Activated CD8-positive, alpha-beta memory T cell treated with anti-CD3 and anti-CD28 coated beads for 36 hours (primary cell): ENCODE data around the gene CHN2. TPM values are rescaled to one million over a fixed set of nuclear protein-coding genes. Genes with fewer than 3 reads are reported as not detected.

Experiments
- CTCF ChIA-PET: fragments of 350-600 bp; sonication (Branson Sonifier 250); formaldehyde crosslinking; loops from one replicate; lab custom pipeline; 2021; ENCODE audit warnings: antibody characterized with exemption; lab: Charles Lee
- POLR2A ChIA-PET: fragments of 350-600 bp; sonication (Branson Sonifier 250); formaldehyde crosslinking; loops from one replicate; lab custom pipeline; 2021; ENCODE audit warnings: antibody characterized with exemption; lab: Charles Lee
- total RNA-seq, 2 experiments: library from RNA; stranded (reverse); gene quantifications; one replicate each; pipeline ENCODE4 v1.2.3, GENCODE V29; 2021

The CHN2 gene
- total RNA-seq, 2 experiments from 2014 or later, result 4.8 to 6.1 TPM

- CTCF ChIA-PET, result no interaction called here
Measured at GRCh38 chr7:29479301-29480200, 285.0 kb downstream of the CHN2 start.

GRCh38 chr7:29480451-29480850, 285.9 kb downstream of the CHN2 start:
- ChIA-PET CTCF (no interaction called here), POLR2A (no interaction called here)

More at GRCh38 chr7:29479301-29480200, 285.0 kb downstream of the CHN2 start:
- POLR2A ChIA-PET, result no interaction called here

- POLR2A ChIA-PET, result no interaction called here
- CTCF ChIA-PET, result no interaction called here
Measured at GRCh38 chr7:29480934-29481651, 286.5 kb downstream of the CHN2 start.

GRCh38 chr7:29482056-29482455, 287.5 kb downstream of the CHN2 start:
- ChIA-PET CTCF (no interaction called here), POLR2A (no interaction called here)

GRCh38 chr7:29483219-29484104, 288.9 kb downstream of the CHN2 start:
- ChIA-PET POLR2A (no interaction called here), CTCF (no interaction called here)

- ChIA-PET CTCF (no interaction called here), POLR2A (no interaction called here)
Measured at GRCh38 chr7:29484280-29484679, 289.7 kb downstream of the CHN2 start.

- POLR2A ChIA-PET, result no interaction called here
- CTCF ChIA-PET, result no interaction called here
Measured at GRCh38 chr7:29485339-29486190, 291.0 kb downstream of the CHN2 start.

GRCh38 chr7:29486191-29486700, 291.7 kb downstream of the CHN2 start:
- ChIA-PET CTCF (no interaction called here), POLR2A (no interaction called here)

GRCh38 chr7:29487424-29487823, 292.8 kb downstream of the CHN2 start:
- CTCF ChIA-PET, result no interaction called here
- POLR2A ChIA-PET, result no interaction called here

- CTCF ChIA-PET, result no interaction called here
- POLR2A ChIA-PET, result no interaction called here
Measured at GRCh38 chr7:29488203-29488970, 293.8 kb downstream of the CHN2 start.

- ChIA-PET CTCF (no interaction called here), POLR2A (no interaction called here)
Measured at GRCh38 chr7:29488977-29489376, 294.4 kb downstream of the CHN2 start.

- ChIA-PET POLR2A (no interaction called here), CTCF (no interaction called here)
Measured at GRCh38 chr7:29490094-29490607, 295.6 kb downstream of the CHN2 start.

GRCh38 chr7:29494350-29494749, 299.8 kb downstream of the CHN2 start:
- CTCF ChIA-PET, result interaction anchor here (0.6 kb wide), 1 partner anchor 27 kb away, joined by 4 read pairs; no protein-coding TSS in a partner anchor
- POLR2A ChIA-PET, result no interaction called here

GRCh38 chr7:29495653-29496052, 301.1 kb downstream of the CHN2 start:
- CTCF ChIA-PET, result interaction anchor here (0.9 kb wide), 1 partner anchor 14 kb away, joined by 3 read pairs; no protein-coding TSS in a partner anchor
- POLR2A ChIA-PET, result no interaction called here

- ChIA-PET CTCF (interaction anchor here (0.9 kb wide), 1 partner anchor 13 kb away, joined by 3 read pairs; no protein-coding TSS in a partner anchor), POLR2A (no interaction called here)
Measured at GRCh38 chr7:29496355-29497020, 301.9 kb downstream of the CHN2 start.

- POLR2A ChIA-PET, result no interaction called here
- CTCF ChIA-PET, result no interaction called here
Measured at GRCh38 chr7:29499932-29500331, 305.4 kb downstream of the CHN2 start.

- CTCF ChIA-PET, result no interaction called here
- POLR2A ChIA-PET, result no interaction called here
Measured at GRCh38 chr7:29500719-29501118, 306.1 kb downstream of the CHN2 start.
